Jurkat, Clone E6-1 (cell line): ENCODE data around the gene NUP214.

Experiments used
- DNase-seq: peaks from one replicate; pipeline ENCODE4 v3.0.0-alpha.2; 2011; ENCODE audit warnings: low read depth, low spot score
- H3K4me3 ChIP-seq: 2 replicates; pipeline ENCODE4 v1.5.1; 2011; ENCODE audit warnings: mild to moderate bottlenecking, low read length, control low read depth, moderate library complexity

The NUP214 gene

GRCh38 chr9:131279196-131279862, 153.9 kb downstream of the NUP214 start:
- H3K4me3 ChIP-seq: no peak overlapping the region
- DNase-seq: no peak

GRCh38 chr9:131279863-131280570, 154.6 kb downstream of the NUP214 start:
- no peak overlapping the region for H3K4me3 ChIP-seq

GRCh38 chr9:131280660-131281059, 155.3 kb downstream of the NUP214 start:
- no peak overlapping the region for H3K4me3 ChIP-seq
- no peak for DNase-seq

More at GRCh38 chr9:131279863-131280570, 154.6 kb downstream of the NUP214 start:
- no peak for DNase-seq

- DNase-seq: no peak
- no peak overlapping the region for H3K4me3 ChIP-seq
These were observed 156.0 kb downstream of the NUP214 start for GRCh38 chr9:131281119-131281965.

GRCh38 chr9:131282175-131282574, 156.8 kb downstream of the NUP214 start:
- no peak for DNase-seq
- no peak overlapping the region for H3K4me3 ChIP-seq

GRCh38 chr9:131282688-131283422, 157.5 kb downstream of the NUP214 start:
- no peak for DNase-seq
- H3K4me3 ChIP-seq: no peak overlapping the region
